Measurements from ENCODE around the gene LEMD1.
A peak's percentile ranks its signal among the peaks of the same experiment; 100 is the strongest.

The LEMD1 gene

GRCh38 chr1:205421798-205422197 is at the start of gene LEMD1:
Gene LEMD1 (minus strand): TSS chr1:205422056. CDS start chr1:205420536, 1,520 bp downstream.
- no peak for DNase-seq (ENCODE audit: low read depth)

- no peak for DNase-seq (ENCODE audit: low read depth)
Measured at GRCh38 chr1:205470131-205470530, 48.3 kb upstream of the LEMD1 start.

- DNase-seq (ENCODE audit: low read depth), result no peak
Measured at GRCh38 chr1:205466595-205467220, 44.9 kb upstream of the LEMD1 start.

GRCh38 chr1:205465392-205465791 is 43.5 kb upstream of the LEMD1 start:
- no peak for DNase-seq (ENCODE audit: low read depth)

GRCh38 chr1:205458777-205459566 is 37.1 kb upstream of the LEMD1 start:
- DNase-seq (ENCODE audit: low read depth), result no peak

GRCh38 chr1:205456868-205457745 is 35.3 kb upstream of the LEMD1 start:
- no peak for DNase-seq (ENCODE audit: low read depth)

GRCh38 chr1:205456383-205456867 is 34.6 kb upstream of the LEMD1 start:
- DNase-seq (ENCODE audit: low read depth), result no peak

- DNase-seq (ENCODE audit: low read depth), result no peak
Measured at GRCh38 chr1:205455581-205456382, 33.9 kb upstream of the LEMD1 start, which contains the start of gene BLACAT1. Gene BLACAT1 (minus strand): TSS chr1:205456045.

- no peak for DNase-seq (ENCODE audit: low read depth)
Measured at GRCh38 chr1:205454903-205455335, 33.1 kb upstream of the LEMD1 start.

- DNase-seq (ENCODE audit: low read depth), result no peak
Measured at GRCh38 chr1:205453466-205453865, 31.6 kb upstream of the LEMD1 start.

- DNase-seq (ENCODE audit: low read depth), result no peak
Measured at GRCh38 chr1:205452933-205453332, 31.1 kb upstream of the LEMD1 start.

- no peak for DNase-seq (ENCODE audit: low read depth)
Measured at GRCh38 chr1:205452364-205452763, 30.5 kb upstream of the LEMD1 start.

GRCh38 chr1:205451759-205452164 is 29.9 kb upstream of the LEMD1 start:
- DNase-seq (ENCODE audit: low read depth), result no peak

GRCh38 chr1:205451202-205451601 is 29.3 kb upstream of the LEMD1 start:
- DNase-seq (ENCODE audit: low read depth), result no peak

GRCh38 chr1:205450448-205450847 is 28.6 kb upstream of the LEMD1 start:
- no peak for DNase-seq (ENCODE audit: low read depth)

- DNase-seq (ENCODE audit: low read depth), result peak; percentile 18
Measured at GRCh38 chr1:205449750-205450443, 28.0 kb upstream of the LEMD1 start.

GRCh38 chr1:205449254-205449749 is 27.4 kb upstream of the LEMD1 start:
- no peak for DNase-seq (ENCODE audit: low read depth)

GRCh38 chr1:205448540-205449253 is 26.8 kb upstream of the LEMD1 start:
- DNase-seq (ENCODE audit: low read depth), result no peak

- no peak for DNase-seq (ENCODE audit: low read depth)
Measured at GRCh38 chr1:205447457-205448341, 25.8 kb upstream of the LEMD1 start.

Measured in stimulated activated CD4-positive, alpha-beta T cell treated with anti-CD3 and anti-CD28 coated beads, Interleukin-2, amount 100 ng/mL, for 4 hours (primary cell).